Effector CD4-positive, alpha-beta T cell (primary cell): ENCODE measurements around the gene ZFP64.
"Not testable (repeated sequence)": the region's sequence is repeated elsewhere in the genome, so short reads cannot be mapped to it uniquely, and the experiment has no call there.

ENCODE experiments used
- DNase-seq: peaks from one replicate; pipeline ENCODE4 v3.0.0-alpha.2; 2020

Gene ZFP64

GRCh38 chr20:52153896-52154295, 37.7 kb downstream of the ZFP64 start:
- DNase-seq, result no peak

GRCh38 chr20:52152921-52153320, 38.7 kb downstream of the ZFP64 start:
- DNase-seq, result no peak

DNA sequence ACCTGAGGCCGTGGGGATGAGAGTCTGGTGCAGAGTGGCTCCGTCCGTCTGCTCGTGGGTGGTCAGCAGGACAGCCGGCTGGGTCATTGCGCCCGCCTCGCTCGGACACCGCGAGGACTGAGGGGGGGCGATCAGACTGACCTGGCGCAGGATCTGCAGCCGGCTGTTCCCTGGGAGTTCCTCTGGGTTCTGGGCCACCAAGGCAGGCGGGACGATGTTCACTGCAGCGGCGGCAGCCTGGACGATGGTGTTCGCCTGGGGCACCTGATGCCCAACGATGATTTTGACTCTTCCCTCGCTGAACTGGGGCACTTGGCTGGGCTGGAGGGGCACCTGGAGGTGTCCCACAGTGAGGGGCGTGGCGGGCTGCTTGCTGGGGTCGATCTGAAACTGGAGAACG, 39.2 kb downstream of the ZFP64 start:
- no peak for DNase-seq

DNA sequence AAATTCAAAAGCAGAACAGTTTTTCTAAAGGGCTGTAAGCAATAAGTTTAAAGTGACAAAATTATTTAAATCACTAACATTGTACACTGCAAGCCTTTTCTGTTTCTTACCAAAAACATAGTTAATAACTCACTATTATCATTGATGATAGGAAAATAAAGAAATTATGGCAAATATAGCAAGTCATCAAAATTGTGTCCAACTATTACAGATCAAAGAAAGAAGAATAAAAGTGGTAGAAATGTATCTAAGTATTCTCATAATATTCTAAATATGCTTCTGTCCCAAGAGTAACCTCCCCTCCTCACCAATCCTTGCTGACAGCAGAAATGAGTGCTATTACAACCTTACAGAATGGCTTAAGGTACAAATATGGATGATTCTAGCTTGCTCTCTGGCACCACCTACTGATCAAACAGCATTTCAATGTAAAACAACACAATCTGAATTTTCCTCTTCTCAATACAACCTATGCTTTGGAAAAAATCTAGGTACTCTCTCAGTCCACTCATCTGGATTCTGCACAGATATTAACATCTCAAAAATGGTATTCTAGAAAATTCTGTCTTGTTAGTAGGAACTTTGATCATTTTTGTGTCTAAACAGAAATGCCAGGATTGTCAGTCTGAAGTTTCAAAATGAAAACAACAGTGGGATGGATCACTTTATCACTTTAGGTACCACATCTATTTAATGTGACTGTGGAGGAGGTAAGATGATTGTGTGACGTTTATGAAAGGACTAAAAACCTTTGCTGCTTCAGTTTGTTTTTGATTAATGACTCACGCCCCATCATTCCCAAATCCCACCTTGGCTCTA, 40.9 kb downstream of the ZFP64 start:
- no peak for DNase-seq

DNA sequence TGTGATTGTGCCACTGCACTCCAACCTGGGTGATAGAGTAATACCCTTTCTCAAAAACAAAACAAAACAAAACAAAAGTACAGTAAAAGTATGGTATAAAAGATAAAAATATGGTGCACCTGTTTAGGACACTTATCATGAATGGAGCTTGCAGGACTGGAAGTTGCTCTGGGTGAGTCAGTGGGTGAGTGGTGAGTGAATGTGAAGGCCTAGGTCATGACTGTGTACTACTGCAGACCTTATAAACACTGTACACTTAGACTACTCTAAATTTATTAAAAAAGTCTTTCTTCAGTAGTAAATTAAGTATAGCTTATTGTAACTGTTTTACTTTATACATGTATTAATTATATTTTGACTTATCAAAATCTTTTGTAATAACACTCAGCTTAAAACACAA, 46.0 kb downstream of the ZFP64 start:
- DNase-seq, result no peak

- no peak for DNase-seq
Observed at GRCh38 chr20:52143277-52143676, 48.3 kb downstream of the ZFP64 start.

GRCh38 chr20:52142757-52143156, 48.8 kb downstream of the ZFP64 start:
- DNase-seq, result no peak

DNA sequence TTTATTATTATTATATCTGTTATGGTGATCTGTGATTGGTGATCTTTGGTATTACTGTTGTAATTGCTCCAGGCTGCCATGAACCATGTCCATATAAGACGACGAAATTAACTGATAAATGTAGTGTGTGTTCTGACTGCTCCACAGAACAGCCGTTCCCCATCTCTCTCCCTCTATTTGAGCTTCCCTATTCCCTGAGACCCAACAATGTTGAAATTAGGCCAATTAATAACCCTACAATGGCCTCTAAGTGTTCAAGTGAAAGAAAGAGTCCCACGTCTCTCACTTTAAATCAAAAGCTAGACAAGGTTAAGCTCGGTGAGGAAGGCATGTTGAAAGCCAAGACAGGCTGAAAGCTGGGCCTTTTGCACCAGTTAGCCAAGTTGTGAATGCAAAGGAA, 51.6 kb downstream of the ZFP64 start:
- no peak for DNase-seq

GRCh38 chr20:52137850-52138249, 53.7 kb downstream of the ZFP64 start:
- no peak for DNase-seq

DNA sequence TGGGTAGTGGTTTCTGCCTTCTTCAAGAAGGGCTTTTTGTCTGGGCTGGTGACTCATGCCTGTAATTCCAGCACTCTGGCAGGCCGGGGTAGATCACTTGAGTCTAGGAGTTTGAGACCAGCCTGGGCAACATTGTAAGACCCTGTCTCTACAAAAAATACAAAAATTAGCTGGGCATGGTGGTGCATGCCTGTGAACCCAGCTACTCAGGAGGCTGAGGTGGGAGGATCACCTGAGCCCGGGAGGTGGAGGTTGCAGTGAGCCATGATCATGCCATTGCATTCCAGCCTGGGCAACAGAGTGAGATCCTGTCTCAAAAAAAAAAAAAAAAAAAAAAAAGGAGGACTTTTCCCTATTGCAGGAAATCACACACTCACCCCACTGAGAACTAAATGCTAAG, 57.9 kb downstream of the ZFP64 start:
- not testable (repeated sequence) for DNase-seq

DNA sequence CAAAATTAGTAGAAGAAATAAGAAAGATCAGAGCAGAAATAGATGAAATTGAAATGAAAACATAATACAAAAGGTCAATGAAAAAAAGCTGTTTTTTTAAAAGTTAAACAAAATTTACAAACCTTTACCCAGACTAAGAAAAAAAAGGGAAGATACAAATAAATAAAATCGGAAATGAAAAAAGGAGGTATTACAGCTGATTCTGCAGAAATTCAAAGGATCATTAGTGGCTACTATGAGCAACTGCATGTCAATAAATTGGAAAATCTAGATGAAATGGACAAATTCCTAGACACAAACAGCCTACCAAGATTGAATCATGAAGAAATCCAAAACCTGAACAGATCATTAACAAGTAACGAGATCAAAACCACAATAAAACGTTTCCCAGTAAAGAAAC, 59.2 kb downstream of the ZFP64 start:
- no peak for DNase-seq

- DNase-seq, result no peak
Observed at GRCh38 chr20:52131048-52131643, 60.4 kb downstream of the ZFP64 start.

GRCh38 chr20:52130406-52130805, 61.2 kb downstream of the ZFP64 start:
- no peak for DNase-seq

DNA sequence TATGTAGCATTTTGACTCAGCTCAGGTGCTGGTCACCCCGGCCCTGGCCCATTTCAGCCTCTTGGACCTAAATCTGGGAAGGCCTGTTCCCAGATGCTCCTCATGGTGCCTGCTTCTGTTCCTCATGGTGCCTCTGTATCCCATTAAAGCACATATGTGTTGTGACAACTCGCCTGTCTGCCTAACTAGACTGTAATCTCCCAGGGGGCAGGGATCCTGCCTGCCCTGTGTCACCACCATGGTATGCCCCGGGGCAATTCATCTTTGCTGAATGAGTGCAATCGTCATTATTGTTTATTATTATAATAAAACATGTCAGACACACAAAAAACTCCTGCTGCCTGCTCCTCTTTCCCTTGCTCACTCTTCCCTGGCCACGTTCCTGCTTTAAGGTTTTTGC, 62.0 kb downstream of the ZFP64 start:
- no peak for DNase-seq

DNA sequence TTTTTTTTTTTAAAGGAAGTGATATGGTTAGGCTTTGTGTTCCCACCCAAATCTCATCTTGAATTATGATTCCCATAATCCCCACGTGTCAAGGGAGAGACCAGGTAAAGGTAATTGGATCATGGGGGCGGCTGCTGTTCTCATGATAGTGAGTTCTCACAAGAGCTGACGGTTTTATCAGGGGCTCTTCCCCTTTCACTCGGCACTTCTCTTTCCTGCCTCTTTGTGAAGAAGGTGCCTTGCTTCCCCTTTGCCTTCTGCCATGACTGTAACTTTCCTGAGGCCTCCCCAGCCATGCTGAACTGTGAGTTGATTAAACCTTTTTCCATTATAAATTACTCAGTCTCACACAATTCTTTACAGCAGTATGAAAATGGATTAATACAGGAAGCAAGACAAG, 64.3 kb downstream of the ZFP64 start:
- no peak for DNase-seq

DNA sequence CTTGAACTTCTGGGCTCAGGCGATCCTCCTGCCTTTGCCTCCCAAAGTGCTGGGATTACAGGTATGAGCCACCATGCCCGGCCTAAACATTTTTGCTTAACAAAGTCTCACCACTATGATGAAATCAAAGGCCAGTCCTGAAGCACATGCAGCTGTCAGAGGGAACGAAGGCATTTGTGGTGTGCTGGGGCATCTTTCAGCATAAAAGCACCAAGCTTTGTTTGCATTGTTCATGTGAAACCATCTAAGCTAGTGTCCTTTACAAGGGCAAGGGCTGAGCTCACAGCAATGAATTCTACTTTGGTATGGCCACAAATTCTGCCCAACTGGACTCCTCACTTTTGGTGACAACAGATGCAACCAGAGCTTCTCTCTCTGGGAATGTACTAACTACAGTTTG, 66.8 kb downstream of the ZFP64 start:
- DNase-seq, result no peak

- no peak for DNase-seq
Observed at GRCh38 chr20:52118696-52119095, 72.9 kb downstream of the ZFP64 start.

GRCh38 chr20:52118016-52118623, 73.5 kb downstream of the ZFP64 start:
- DNase-seq, result no peak

GRCh38 chr20:52110456-52110855, 81.1 kb downstream of the ZFP64 start:
- DNase-seq, result no peak

GRCh38 chr20:52105442-52106422, 85.8 kb downstream of the ZFP64 start:
- DNase-seq, result no peak

- DNase-seq, result no peak
Observed at GRCh38 chr20:52104546-52105441, 86.8 kb downstream of the ZFP64 start.
